WI38 (cell line): Measurements from ENCODE around the gene DLGAP1.

Experiments
- H3K4me3 ChIP-seq: 2 replicates; pipeline ENCODE4 v1.5.1; 2011; ENCODE audit warnings: low read depth, mild to moderate bottlenecking, control low read depth, low read length
- TF ChIP-seq, protein P1 (sequence below): IDR thresholded peaks from 2 replicates; pipeline ENCODE4 v1.5.1; 2012; ENCODE audit warnings: low read depth, mild to moderate bottlenecking, control low read depth, low read length

DLGAP1 gene

DNA sequence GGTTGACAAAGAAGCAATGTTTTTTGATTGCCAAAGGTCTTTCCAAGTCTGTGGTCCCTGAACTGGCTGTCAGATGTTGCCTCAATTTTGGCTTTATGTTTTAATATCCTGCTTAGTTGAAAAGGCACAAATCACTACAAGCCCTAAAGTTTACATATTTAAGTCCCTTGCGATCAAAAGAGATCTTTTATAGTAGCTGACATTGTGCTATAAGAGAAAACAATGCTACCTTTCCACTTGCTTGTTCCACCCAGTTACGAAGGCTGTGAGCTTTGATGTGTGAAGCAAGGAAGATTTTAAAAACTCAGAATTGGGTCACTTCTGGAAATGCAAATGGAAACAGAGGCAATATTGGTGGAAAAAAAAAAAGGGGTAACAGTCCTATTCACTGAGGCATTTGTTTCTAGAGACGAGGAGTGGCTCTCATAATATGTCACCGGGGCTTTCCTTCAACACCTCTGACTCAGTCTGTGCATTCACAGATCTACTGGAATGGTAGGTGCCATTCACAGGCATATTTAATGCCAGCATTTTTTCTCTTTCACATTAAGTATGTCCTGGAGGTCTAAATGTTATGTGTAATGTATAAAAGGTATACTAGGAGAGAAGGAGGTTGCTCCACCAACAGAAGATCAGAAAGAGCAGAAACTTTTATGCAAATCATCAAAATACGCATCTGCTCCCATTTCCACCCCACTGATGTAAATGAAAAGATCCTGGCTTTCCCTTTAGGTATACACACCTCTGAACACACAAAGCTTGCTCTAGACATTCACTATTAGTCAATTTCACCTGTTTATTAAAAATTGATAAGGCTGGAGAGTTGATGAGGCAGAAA, 913.3 kb downstream of the DLGAP1 start:
- TF ChIP-seq, protein P1, sequence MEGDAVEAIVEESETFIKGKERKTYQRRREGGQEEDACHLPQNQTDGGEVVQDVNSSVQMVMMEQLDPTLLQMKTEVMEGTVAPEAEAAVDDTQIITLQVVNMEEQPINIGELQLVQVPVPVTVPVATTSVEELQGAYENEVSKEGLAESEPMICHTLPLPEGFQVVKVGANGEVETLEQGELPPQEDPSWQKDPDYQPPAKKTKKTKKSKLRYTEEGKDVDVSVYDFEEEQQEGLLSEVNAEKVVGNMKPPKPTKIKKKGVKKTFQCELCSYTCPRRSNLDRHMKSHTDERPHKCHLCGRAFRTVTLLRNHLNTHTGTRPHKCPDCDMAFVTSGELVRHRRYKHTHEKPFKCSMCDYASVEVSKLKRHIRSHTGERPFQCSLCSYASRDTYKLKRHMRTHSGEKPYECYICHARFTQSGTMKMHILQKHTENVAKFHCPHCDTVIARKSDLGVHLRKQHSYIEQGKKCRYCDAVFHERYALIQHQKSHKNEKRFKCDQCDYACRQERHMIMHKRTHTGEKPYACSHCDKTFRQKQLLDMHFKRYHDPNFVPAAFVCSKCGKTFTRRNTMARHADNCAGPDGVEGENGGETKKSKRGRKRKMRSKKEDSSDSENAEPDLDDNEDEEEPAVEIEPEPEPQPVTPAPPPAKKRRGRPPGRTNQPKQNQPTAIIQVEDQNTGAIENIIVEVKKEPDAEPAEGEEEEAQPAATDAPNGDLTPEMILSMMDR = no peak
- H3K4me3 ChIP-seq = no peak overlapping the region

DNA sequence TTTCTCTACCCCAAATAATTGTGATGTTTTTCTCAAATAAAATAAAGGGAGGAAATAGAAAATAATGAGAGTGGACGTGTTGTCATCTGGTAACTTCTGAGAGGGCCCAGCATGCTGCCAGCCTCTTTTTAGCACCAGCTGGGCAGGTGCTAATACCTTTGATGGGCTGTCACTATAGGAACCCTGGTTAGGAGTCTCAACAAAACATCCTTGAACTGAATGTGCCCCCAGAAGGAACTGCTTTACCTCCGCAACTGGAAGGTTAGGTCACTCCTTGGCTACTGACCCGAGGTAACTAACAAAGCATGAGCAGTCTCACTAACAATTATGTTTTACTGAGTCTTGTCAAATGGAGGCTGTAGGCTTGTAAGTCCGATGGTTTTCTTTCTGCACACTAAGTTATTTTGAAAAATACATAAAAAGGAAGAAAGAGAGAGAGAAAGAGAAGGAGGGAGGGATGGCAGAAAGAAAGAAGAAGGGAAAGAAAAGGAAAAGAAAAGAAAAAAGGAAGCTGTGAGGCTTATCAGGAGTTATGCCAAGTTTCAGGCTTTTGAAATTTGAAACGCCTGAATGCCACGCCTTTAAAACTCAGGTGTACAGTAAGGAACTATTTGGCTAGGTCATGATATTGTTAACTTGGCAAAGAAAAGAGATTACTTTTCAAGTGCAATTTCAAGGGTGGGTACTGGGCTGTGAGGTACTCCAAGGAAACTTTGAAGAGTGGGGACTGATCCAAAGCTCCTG, 914.1 kb downstream of the DLGAP1 start:
- TF ChIP-seq, protein P1 = no peak

DNA sequence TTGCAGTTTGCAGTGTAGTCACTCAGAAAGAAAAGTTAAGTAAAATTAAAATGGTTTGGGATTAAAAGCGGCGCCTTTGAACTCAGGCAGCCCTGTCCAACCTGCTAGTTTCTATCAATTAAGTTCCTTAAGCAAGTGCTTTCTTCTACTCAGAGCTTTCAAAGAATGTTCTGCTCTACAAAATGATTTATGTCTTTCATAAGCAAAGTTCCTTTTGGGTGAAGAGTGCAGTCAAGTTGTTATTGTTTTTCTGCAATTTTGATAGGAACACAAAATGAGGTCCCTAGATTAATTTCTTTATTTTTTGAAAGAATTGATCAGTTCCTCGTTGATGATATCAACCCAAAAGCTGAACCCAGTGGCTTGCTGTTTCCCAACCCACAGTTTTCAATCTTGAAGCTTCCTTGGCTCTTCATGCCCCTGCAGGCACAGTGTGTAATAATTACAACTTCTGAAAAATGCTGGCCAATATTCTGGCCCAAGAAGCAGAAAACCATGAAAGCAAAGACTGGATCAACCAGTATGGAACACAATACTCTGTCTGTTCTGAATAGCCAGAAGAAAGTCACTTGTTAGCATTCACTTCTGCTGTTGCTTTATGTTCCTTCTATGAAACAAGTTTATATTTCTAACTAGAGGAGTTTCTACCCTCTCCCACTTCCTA, 916.0 kb downstream of the DLGAP1 start:
- no peak overlapping the region for H3K4me3 ChIP-seq
- TF ChIP-seq, protein P1 = no peak

More for the DNA sequence above, 914.1 kb downstream of the DLGAP1 start:
- H3K4me3 ChIP-seq = no peak overlapping the region

DNA sequence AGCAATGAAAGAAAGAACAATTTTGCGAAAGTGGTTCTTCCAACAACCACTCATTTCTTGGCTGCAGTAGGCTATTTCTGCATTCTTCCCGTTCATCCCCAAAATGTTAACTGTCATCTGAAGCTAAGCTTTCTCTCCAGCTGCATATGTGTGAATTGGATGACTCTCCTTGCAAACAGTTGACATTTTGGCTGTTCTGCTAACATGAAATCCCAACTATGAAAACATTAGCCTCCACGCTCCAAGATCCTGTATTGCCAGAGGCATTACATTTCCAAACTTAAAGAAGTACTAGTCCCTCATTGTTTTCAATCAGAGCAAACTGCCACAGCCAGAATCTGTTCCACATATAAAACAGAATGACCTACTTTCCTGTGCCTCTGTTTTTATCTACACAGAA, 916.7 kb downstream of the DLGAP1 start:
- TF ChIP-seq, protein P1 = no peak

DNA sequence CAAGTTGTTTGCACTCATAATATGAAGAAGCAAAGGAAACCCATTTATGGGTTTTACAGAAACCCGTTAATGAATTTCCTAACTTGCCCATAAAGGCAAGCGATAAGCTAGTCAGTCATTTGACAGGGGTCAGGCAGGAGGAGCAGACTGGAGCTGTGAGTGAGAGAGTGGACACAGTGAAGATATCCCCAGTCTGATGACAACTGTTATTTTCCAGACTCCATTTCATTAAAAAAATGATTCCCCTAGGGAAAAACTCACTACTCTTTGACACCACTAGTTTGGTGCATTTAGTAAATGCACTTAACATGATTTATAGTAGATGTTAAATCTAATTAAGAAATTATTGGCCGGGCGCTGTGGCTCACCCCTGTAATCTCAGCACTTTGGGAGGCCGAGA, 924.3 kb downstream of the DLGAP1 start:
- TF ChIP-seq, protein P1 = no peak

More for the DNA sequence above, 916.7 kb downstream of the DLGAP1 start:
- H3K4me3 ChIP-seq = no peak overlapping the region

DNA sequence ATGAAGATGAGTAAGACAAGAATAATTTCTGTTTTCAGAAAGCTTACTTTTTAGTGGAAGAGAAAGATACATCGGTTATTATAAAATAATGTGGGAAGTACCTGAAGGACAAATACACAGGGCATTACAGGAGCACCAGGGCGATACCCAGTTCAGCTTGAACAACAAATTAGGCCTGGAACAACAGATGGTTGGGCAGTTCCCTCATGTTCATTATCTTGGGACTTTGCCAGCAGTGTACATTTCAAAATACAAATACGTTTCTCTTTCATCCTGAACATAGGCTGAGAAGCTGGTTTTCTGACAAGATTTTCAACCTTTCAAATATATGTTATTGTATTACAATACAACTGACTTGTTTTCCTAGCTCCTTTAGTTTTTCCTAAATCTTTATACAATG, 925.5 kb downstream of the DLGAP1 start:
- H3K4me3 ChIP-seq = no peak overlapping the region
- TF ChIP-seq, protein P1 = no peak

More for the DNA sequence above, 924.3 kb downstream of the DLGAP1 start:
- no peak overlapping the region for H3K4me3 ChIP-seq
